Measurements from ENCODE around the gene MRPL49. TPM values are rescaled to one million over a fixed set of nuclear protein-coding genes. Genes with fewer than 3 reads are reported as not detected.

MRPL49 gene
- total and polyA plus RNA-seq, 9 of the 15 experiments (the other 6 are each of a cell fraction or from before 2014, with no cell fraction given), result 74.3 to 132 (median 91.2) TPM

DNA sequence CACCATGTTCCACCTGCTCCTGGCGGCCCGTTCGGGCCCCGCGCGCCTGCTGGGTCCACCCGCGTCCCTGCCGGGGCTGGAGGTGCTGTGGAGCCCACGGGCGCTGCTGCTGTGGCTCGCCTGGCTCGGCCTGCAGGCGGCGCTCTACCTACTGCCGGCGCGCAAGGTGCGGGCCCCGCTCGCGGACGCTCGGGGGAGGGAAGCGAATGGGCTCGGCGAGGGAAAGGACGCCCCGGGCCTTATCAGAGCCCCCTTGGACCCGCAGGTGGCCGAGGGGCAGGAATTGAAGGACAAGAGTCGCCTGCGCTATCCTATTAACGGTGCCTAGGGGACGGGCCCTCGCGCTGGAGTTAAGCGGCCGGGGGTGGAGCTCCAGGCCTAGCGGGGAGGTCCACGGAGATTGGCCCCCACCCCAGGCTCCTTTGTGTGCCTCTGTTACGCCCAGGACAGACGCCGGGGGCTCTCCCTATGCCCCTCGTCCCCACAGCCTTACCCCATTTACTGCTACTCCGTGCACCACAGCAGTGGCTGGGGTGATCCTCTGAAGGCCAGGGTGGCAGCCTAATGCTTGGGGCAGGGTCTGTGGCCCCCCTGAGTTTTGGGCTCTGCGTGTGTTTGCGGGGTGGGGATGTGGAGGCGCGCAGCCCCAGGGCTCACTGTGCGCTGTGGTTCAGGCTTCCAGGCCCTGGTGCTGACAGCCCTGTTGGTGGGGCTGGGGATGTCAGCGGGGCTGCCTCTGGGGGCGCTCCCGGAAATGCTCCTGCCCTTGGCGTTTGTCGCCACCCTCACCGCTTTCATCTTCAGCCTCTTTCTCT, 9.4 kb upstream of the MRPL49 start (continued):
- no peak for TF ChIP-seq ETV6 (IDR thresholded peaks at IDR 0.05; ENCODE audit: borderline replicate concordance in 1 of 2, low read depth in 2 of 2, low read length in 1 of 2)
- TF ChIP-seq ETV6 (CRISPR knock-in tag; IDR thresholded peaks at IDR 0.05; ENCODE audit: borderline replicate concordance), result no peak; the same call in 1 of the 2 replicates
- TF ChIP-seq BRF2 (IDR thresholded peaks at IDR 0.05; ENCODE audit: borderline replicate concordance, insufficient read depth, insufficient read length), result no peak
- TF ChIP-seq SIX5 (IDR thresholded peaks at IDR 0.05; ENCODE audit: borderline replicate concordance in 1 of 2, insufficient read depth in 1 of 2, low read depth in 1 of 2, low read length in 2 of 2), result no peak
- TF ChIP-seq PTTG1 (tag; IDR thresholded peaks at IDR 0.05; ENCODE audit: low read depth), result no peak
- TF ChIP-seq, protein P1, sequence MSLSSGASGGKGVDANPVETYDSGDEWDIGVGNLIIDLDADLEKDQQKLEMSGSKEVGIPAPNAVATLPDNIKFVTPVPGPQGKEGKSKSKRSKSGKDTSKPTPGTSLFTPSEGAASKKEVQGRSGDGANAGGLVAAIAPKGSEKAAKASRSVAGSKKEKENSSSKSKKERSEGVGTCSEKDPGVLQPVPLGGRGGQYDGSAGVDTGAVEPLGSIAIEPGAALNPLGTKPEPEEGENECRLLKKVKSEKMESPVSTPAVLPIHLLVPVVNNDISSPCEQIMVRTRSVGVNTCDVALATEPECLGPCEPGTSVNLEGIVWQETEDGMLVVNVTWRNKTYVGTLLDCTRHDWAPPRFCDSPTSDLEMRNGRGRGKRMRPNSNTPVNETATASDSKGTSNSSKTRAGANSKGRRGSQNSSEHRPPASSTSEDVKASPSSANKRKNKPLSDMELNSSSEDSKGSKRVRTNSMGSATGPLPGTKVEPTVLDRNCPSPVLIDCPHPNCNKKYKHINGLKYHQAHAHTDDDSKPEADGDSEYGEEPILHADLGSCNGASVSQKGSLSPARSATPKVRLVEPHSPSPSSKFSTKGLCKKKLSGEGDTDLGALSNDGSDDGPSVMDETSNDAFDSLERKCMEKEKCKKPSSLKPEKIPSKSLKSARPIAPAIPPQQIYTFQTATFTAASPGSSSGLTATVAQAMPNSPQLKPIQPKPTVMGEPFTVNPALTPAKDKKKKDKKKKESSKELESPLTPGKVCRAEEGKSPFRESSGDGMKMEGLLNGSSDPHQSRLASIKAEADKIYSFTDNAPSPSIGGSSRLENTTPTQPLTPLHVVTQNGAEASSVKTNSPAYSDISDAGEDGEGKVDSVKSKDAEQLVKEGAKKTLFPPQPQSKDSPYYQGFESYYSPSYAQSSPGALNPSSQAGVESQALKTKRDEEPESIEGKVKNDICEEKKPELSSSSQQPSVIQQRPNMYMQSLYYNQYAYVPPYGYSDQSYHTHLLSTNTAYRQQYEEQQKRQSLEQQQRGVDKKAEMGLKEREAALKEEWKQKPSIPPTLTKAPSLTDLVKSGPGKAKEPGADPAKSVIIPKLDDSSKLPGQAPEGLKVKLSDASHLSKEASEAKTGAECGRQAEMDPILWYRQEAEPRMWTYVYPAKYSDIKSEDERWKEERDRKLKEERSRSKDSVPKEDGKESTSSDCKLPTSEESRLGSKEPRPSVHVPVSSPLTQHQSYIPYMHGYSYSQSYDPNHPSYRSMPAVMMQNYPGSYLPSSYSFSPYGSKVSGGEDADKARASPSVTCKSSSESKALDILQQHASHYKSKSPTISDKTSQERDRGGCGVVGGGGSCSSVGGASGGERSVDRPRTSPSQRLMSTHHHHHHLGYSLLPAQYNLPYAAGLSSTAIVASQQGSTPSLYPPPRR (CRISPR knock-in tag; IDR thresholded peaks at IDR 0.05; ENCODE audit: borderline replicate concordance), result no peak
- no peak for TF ChIP-seq PCBP2 (IDR thresholded peaks at IDR 0.05; ENCODE audit: low read depth, low read length, poor library complexity, severe bottlenecking)
- peak; percentile 84 for TF ChIP-seq CBX1 (IDR thresholded peaks at IDR 0.05; ENCODE audit: low read depth)
- TF ChIP-seq, protein P2, sequence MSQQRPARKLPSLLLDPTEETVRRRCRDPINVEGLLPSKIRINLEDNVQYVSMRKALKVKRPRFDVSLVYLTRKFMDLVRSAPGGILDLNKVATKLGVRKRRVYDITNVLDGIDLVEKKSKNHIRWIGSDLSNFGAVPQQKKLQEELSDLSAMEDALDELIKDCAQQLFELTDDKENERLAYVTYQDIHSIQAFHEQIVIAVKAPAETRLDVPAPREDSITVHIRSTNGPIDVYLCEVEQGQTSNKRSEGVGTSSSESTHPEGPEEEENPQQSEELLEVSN (IDR thresholded peaks at IDR 0.05; ENCODE audit: borderline replicate concordance in 1 of 2, extremely low read depth in 1 of 2, insufficient read depth in 1 of 2, insufficient read length in 1 of 2, low read depth in 1 of 2, low read length in 1 of 2, poor library complexity in 1 of 2, severe bottlenecking in 1 of 2), result peak; percentile 51 to 87
- no peak for TF ChIP-seq ZNF696 (CRISPR knock-in tag; conservative IDR thresholded peaks at IDR 0.05)
- TF ChIP-seq NBN (IDR thresholded peaks at IDR 0.05; ENCODE audit: low read depth), result no peak
- 0 out of 2 replicates have a peak, but pooled peaks have one; percentile 18 for TF ChIP-seq MTA2 (IDR thresholded peaks at IDR 0.05; ENCODE audit: low read depth)
- peak; percentile 100 for TF ChIP-seq SAFB (IDR thresholded peaks at IDR 0.05; ENCODE audit: borderline replicate concordance, low read depth, low read length)
- TF ChIP-seq SRSF3 (IDR thresholded peaks at IDR 0.05; ENCODE audit: insufficient read depth, low read length), result no peak
- TF ChIP-seq ZNF224 (CRISPR knock-in tag; IDR thresholded peaks at IDR 0.05), result no peak
- TF ChIP-seq CCNT2 (IDR thresholded peaks at IDR 0.05; ENCODE audit: borderline replicate concordance, extremely low read depth, insufficient read length, low read depth, low read length), result peak; percentile 88
- TF ChIP-seq WHSC1 (IDR thresholded peaks at IDR 0.05; ENCODE audit: low read length), result no peak
